Measurements from ENCODE around the gene C5orf63. TPM values are rescaled to one million over a fixed set of nuclear protein-coding genes. Genes with fewer than 3 reads are reported as not detected.
"Not testable (repeated sequence)": the region's sequence is repeated elsewhere in the genome, so short reads cannot be mapped to it uniquely, and the experiment has no call there.

C5orf63 gene
- total and polyA plus RNA-seq, 2 donors = 6.1 to 6.9 TPM

GRCh38 chr5:127029581-127030258, 43.6 kb downstream of the C5orf63 start:
- Histone ChIP-seq H3K27me3 (ENCODE audit: control insufficient read depth in 2 of 2, insufficient read depth in 1 of 2, low read length in 1 of 2) (peaks cover 5 to 35% of the 10 kb centered on the region in 2 donors), H3K36me3 (ENCODE audit: control insufficient read depth in 2 of 2, insufficient read depth in 2 of 2, low read length in 1 of 2) (no peaks in the 10 kb centered on the region), H3K27ac (ENCODE audit: low read depth in 1 of 2, low read length in 1 of 2) (peak overlapping the region; percentile 45 to 80), H3K4me1 (ENCODE audit: control insufficient read depth in 2 of 2, insufficient read depth in 2 of 2, low read length in 2 of 2) (peaks cover 5 to 22% of the 10 kb centered on the region in 2 donors), H3K4me3 (ENCODE audit: low read length in 2 of 2) (peak overlapping the region; percentile 74 to 76), H3K9me3 (ENCODE audit: control insufficient read depth in 2 of 2, insufficient read depth in 1 of 2, low read length in 1 of 2) (peaks cover 0 to 1% of the 10 kb centered on the region in 2 donors)
- WGBS = under 1% methylated on average over 51 of the region's 51 CpGs
- DNase-seq (ENCODE audit: low read depth in 6 of 9, low spot score in 9 of 9) = peak in 5 of 9 donors; percentile 39 to 79 (median 60)

DNA sequence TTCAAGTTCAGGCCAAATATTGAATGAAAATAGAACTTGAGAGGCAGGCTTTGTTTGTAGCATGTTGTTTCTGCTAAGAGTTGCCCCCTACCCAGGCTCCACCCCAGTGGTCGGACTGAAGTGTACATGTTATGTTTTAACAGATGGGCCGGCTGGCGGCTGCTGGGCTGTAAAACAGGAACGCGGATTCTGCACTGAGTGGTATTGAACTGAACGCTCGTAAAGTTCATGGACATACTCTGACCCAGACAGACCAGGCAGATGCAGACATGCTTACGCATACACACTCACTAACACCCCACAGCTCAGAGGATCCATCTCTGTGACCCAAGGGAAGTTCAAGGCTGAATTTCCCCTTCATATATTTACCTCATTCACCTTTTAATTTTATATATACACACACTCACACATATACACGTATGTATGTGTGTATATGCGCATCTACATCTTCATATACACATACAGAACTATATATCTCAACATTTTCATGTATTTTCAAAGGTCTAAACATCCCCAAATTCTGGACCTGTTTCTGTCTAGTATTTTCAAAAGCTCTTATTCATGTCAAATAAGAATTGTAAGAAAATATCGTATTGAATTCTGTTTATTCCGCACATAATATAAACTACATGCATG, 44.4 kb downstream of the C5orf63 start:
- DNase-seq (ENCODE audit: low read depth in 6 of 9, low spot score in 9 of 9) = peak in 2 of 9 donors; percentile 13 to 30
- H3K27ac ChIP-seq (ENCODE audit: low read depth in 1 of 2, low read length in 1 of 2) = no peak overlapping the region
- WGBS = 37% methylated on average over 12 of the region's 12 CpGs

GRCh38 chr5:127027539-127027938, 45.8 kb downstream of the C5orf63 start:
- H3K4me3 ChIP-seq (ENCODE audit: low read length in 2 of 2) = no peak overlapping the region
- H3K36me3 ChIP-seq (ENCODE audit: control insufficient read depth in 2 of 2, insufficient read depth in 2 of 2, low read length in 1 of 2) = no peaks in the 10 kb centered on the region
- H3K4me1 ChIP-seq (ENCODE audit: control insufficient read depth in 2 of 2, insufficient read depth in 2 of 2, low read length in 2 of 2) = peaks cover 5 to 22% of the 10 kb centered on the region in 2 donors
- no peak for DNase-seq (ENCODE audit: low read depth in 6 of 9, low spot score in 9 of 9)
- H3K27me3 ChIP-seq (ENCODE audit: control insufficient read depth in 2 of 2, insufficient read depth in 1 of 2, low read length in 1 of 2) = peaks cover 5 to 35% of the 10 kb centered on the region in 2 donors
- WGBS = 97% methylated on average over 1 of the region's 1 CpG
- peaks cover 0 to 1% of the 10 kb centered on the region in 2 donors for H3K9me3 ChIP-seq (ENCODE audit: control insufficient read depth in 2 of 2, insufficient read depth in 1 of 2, low read length in 1 of 2)
- no peak overlapping the region for H3K27ac ChIP-seq (ENCODE audit: low read depth in 1 of 2, low read length in 1 of 2)

More for the DNA sequence above, 44.4 kb downstream of the C5orf63 start:
- Histone ChIP-seq H3K9me3 (ENCODE audit: control insufficient read depth in 2 of 2, insufficient read depth in 1 of 2, low read length in 1 of 2) (peaks cover 0 to 1% of the 10 kb centered on the region in 2 donors), H3K4me3 (ENCODE audit: low read length in 2 of 2) (peak overlapping the region; percentile 74 to 76), H3K36me3 (ENCODE audit: control insufficient read depth in 2 of 2, insufficient read depth in 2 of 2, low read length in 1 of 2) (no peaks in the 10 kb centered on the region), H3K27me3 (ENCODE audit: control insufficient read depth in 2 of 2, insufficient read depth in 1 of 2, low read length in 1 of 2) (peaks cover 5 to 35% of the 10 kb centered on the region in 2 donors), H3K4me1 (ENCODE audit: control insufficient read depth in 2 of 2, insufficient read depth in 2 of 2, low read length in 2 of 2) (peaks cover 5 to 22% of the 10 kb centered on the region in 2 donors)

GRCh38 chr5:127026166-127026565, 47.1 kb downstream of the C5orf63 start:
- WGBS = 97% methylated on average over 2 of the region's 2 CpGs
- Histone ChIP-seq H3K4me1 (ENCODE audit: control insufficient read depth in 2 of 2, insufficient read depth in 2 of 2, low read length in 2 of 2) (peaks cover 2 to 17% of the 10 kb centered on the region in 2 donors), H3K9me3 (ENCODE audit: control insufficient read depth in 2 of 2, insufficient read depth in 1 of 2, low read length in 1 of 2) (peaks cover 0 to 1% of the 10 kb centered on the region in 2 donors), H3K36me3 (ENCODE audit: control insufficient read depth in 2 of 2, insufficient read depth in 2 of 2, low read length in 1 of 2) (no peaks in the 10 kb centered on the region), H3K4me3 (ENCODE audit: low read length in 2 of 2) (no peak overlapping the region), H3K27me3 (ENCODE audit: control insufficient read depth in 2 of 2, insufficient read depth in 1 of 2, low read length in 1 of 2) (peaks cover 2 to 25% of the 10 kb centered on the region in 2 donors), H3K27ac (ENCODE audit: low read depth in 1 of 2, low read length in 1 of 2) (no peak overlapping the region)
- DNase-seq (ENCODE audit: low read depth in 6 of 9, low spot score in 9 of 9) = no peak

- no peak overlapping the region for H3K4me3 ChIP-seq (ENCODE audit: low read length in 2 of 2)
- 97% methylated on average over 1 of the region's 1 CpG for WGBS
- H3K27ac ChIP-seq (ENCODE audit: low read depth in 1 of 2, low read length in 1 of 2) = no peak overlapping the region
- peaks cover 2 to 19% of the 10 kb centered on the region in 2 donors for H3K27me3 ChIP-seq (ENCODE audit: control insufficient read depth in 2 of 2, insufficient read depth in 1 of 2, low read length in 1 of 2)
- H3K36me3 ChIP-seq (ENCODE audit: control insufficient read depth in 2 of 2, insufficient read depth in 2 of 2, low read length in 1 of 2) = no peaks in the 10 kb centered on the region
- no peak for DNase-seq (ENCODE audit: low read depth in 6 of 9, low spot score in 9 of 9)
- H3K9me3 ChIP-seq (ENCODE audit: control insufficient read depth in 2 of 2, insufficient read depth in 1 of 2, low read length in 1 of 2) = no peaks in the 10 kb centered on the region
- peaks cover 2 to 12% of the 10 kb centered on the region in 2 donors for H3K4me1 ChIP-seq (ENCODE audit: control insufficient read depth in 2 of 2, insufficient read depth in 2 of 2, low read length in 2 of 2)
These were observed 47.8 kb downstream of the C5orf63 start for GRCh38 chr5:127025467-127025866.

DNA sequence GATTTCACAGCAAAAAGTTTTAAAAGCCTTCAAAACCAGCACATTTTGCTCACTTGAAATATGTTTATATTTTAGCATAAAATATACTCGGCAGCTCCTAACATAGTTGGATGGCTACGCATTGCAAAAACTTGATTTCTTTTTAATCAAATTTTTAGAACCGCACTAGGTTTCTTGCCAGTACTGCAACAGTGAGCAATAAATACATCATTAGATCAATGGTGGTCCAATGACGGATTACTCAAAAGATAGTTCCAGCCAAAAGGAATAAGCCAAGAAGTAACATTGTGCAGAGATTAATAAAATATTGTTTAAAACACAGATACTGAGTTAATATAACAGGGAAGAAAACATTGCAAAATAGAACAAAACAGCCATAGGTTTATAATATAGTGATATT, 48.5 kb downstream of the C5orf63 start:
- Histone ChIP-seq H3K4me1 (ENCODE audit: control insufficient read depth in 2 of 2, insufficient read depth in 2 of 2, low read length in 2 of 2) (peaks cover 2 to 11% of the 10 kb centered on the region in 2 donors), H3K9me3 (ENCODE audit: control insufficient read depth in 2 of 2, insufficient read depth in 1 of 2, low read length in 1 of 2) (no peaks in the 10 kb centered on the region), H3K36me3 (ENCODE audit: control insufficient read depth in 2 of 2, insufficient read depth in 2 of 2, low read length in 1 of 2) (no peaks in the 10 kb centered on the region), H3K27ac (ENCODE audit: low read depth in 1 of 2, low read length in 1 of 2) (no peak overlapping the region), H3K4me3 (ENCODE audit: low read length in 2 of 2) (no peak overlapping the region), H3K27me3 (ENCODE audit: control insufficient read depth in 2 of 2, insufficient read depth in 1 of 2, low read length in 1 of 2) (peaks cover 2 to 14% of the 10 kb centered on the region in 2 donors)
- 73% methylated on average over 4 of the region's 4 CpGs for WGBS
- DNase-seq (ENCODE audit: low read depth in 6 of 9, low spot score in 9 of 9) = no peak

DNA sequence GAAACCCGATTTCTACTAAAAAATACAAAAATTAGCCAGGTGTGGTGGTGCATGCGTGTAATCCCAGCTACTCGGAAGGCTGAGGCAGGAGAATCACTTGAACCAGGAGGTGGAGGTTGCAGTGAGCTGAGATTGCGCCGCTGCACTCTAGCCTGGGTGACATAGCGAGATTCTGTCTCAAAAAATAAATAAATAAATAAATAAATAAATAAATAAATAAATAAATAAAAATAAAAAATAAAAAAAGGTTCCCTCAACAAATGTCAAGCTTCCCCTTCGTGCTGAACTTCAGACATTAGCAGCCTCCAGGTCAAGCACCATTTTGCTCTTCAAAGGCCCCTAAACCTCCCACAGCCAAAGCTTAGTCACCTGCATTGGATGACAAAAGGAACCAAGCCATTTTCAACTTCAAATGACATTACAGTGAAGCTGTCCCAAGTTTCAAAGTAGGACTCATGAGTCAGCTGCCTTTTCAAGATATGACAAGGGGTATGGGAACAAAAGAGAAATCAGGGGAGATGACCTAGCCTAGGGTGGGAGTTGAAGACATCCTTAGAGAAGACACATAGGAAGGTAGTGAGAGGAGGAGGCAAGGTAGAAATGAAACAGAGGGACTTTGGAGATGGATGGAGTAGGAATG, 49.6 kb downstream of the C5orf63 start:
- not testable (repeated sequence) for H3K36me3 ChIP-seq (ENCODE audit: control insufficient read depth in 2 of 2, insufficient read depth in 2 of 2, low read length in 1 of 2); DNase-seq (ENCODE audit: low read depth in 6 of 9, low spot score in 9 of 9); H3K27me3 ChIP-seq (ENCODE audit: control insufficient read depth in 2 of 2, insufficient read depth in 1 of 2, low read length in 1 of 2); H3K4me3 ChIP-seq (ENCODE audit: low read length in 2 of 2); H3K9me3 ChIP-seq (ENCODE audit: control insufficient read depth in 2 of 2, insufficient read depth in 1 of 2, low read length in 1 of 2); H3K4me1 ChIP-seq (ENCODE audit: control insufficient read depth in 2 of 2, insufficient read depth in 2 of 2, low read length in 2 of 2); H3K27ac ChIP-seq (ENCODE audit: low read depth in 1 of 2, low read length in 1 of 2)
- WGBS = 97% methylated on average over 7 of the region's 7 CpGs

DNA sequence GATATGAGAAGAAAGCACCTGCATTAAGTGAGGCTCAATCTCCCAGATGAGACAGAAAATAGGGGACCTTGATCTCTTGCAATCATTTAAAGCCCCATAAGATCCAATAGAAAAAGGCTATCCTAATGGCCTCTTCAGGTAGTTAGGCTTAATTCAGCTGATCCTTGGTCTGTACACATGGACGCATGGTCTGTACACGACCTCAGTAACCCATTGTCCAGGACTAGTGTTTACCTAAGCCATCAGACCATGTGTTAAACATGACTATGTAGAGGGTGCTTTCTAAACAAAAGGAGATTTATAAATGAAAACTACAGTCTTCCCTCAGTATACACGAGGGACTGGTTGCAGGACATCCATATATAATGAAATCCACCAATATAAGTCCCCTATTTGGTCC, 50.5 kb downstream of the C5orf63 start:
- no peaks in the 10 kb centered on the region for H3K36me3 ChIP-seq (ENCODE audit: control insufficient read depth in 2 of 2, insufficient read depth in 2 of 2, low read length in 1 of 2)
- no peak overlapping the region for H3K4me3 ChIP-seq (ENCODE audit: low read length in 2 of 2)
- 96% methylated on average over 3 of the region's 3 CpGs for WGBS
- H3K27me3 ChIP-seq (ENCODE audit: control insufficient read depth in 2 of 2, insufficient read depth in 1 of 2, low read length in 1 of 2) = no peaks in the 10 kb centered on the region
- H3K9me3 ChIP-seq (ENCODE audit: control insufficient read depth in 2 of 2, insufficient read depth in 1 of 2, low read length in 1 of 2) = no peaks in the 10 kb centered on the region
- H3K27ac ChIP-seq (ENCODE audit: low read depth in 1 of 2, low read length in 1 of 2) = no peak overlapping the region
- no peaks in the 10 kb centered on the region for H3K4me1 ChIP-seq (ENCODE audit: control insufficient read depth in 2 of 2, insufficient read depth in 2 of 2, low read length in 2 of 2)
- no peak for DNase-seq (ENCODE audit: low read depth in 6 of 9, low spot score in 9 of 9)

DNA sequence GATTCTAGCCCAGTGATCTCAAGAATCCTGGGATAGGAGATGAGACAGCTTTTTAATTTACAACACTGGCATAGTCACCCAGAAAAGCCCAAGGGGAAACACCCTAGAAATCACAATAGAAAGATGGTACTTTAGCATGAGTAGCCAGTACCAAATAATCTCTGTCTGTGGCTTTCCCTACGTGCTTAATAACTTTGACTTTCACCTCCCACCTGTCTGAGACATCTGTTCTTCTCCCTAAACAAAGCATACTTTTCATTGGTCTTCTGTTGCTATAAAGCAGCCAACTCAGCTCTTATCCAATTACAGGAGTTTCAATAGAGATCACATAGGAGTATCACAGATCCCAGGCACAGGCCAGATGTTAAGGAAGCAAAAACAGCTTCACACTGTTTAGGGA, 53.4 kb downstream of the C5orf63 start:
- Histone ChIP-seq H3K36me3 (ENCODE audit: control insufficient read depth in 2 of 2, insufficient read depth in 2 of 2, low read length in 1 of 2) (no peaks in the 10 kb centered on the region), H3K9me3 (ENCODE audit: control insufficient read depth in 2 of 2, insufficient read depth in 1 of 2, low read length in 1 of 2) (no peaks in the 10 kb centered on the region), H3K4me3 (ENCODE audit: low read length in 2 of 2) (no peak overlapping the region), H3K27ac (ENCODE audit: low read depth in 1 of 2, low read length in 1 of 2) (no peak overlapping the region), H3K4me1 (ENCODE audit: control insufficient read depth in 2 of 2, insufficient read depth in 2 of 2, low read length in 2 of 2) (no peaks in the 10 kb centered on the region), H3K27me3 (ENCODE audit: control insufficient read depth in 2 of 2, insufficient read depth in 1 of 2, low read length in 1 of 2) (no peaks in the 10 kb centered on the region)
- 84% methylated on average over 1 of the region's 1 CpG for WGBS
- no peak for DNase-seq (ENCODE audit: low read depth in 6 of 9, low spot score in 9 of 9)

Measured in thymus (tissue), 11 donors.